IMR-90 (cell line): ENCODE measurements around the gene GALNT13.

Source experiments
- BHLHE40 ChIP-seq: fragments of 150-350 bp; IDR thresholded peaks from 2 replicates; pipeline ENCODE4 v1.6.1; 2016; ENCODE audit warnings: mild to moderate bottlenecking, low read depth, low read length
- CEBPB ChIP-seq: IDR thresholded peaks from 2 replicates; pipeline ENCODE4 v1.6.1; 2012; ENCODE audit warnings: low read depth, low read length, improper control_type of control experiment
- CTCF ChIP-seq: conservative IDR thresholded peaks from 2 replicates; pipeline ENCODE4 v1.5.1; 2012; ENCODE audit warnings: mild to moderate bottlenecking, low read depth, low read length, improper control_type of control experiment
- ELK1 ChIP-seq: fragments of 150-350 bp; IDR thresholded peaks from 2 replicates; pipeline ENCODE4 v1.6.1; 2016; ENCODE audit warnings: low read depth, mild to moderate bottlenecking, low read length, moderate library complexity, borderline replicate concordance
- MAFK ChIP-seq: IDR thresholded peaks from 2 replicates; pipeline ENCODE4 v1.6.1; 2012; ENCODE audit warnings: low read depth, low read length, improper control_type of control experiment
- MXI1 ChIP-seq: IDR thresholded peaks from 2 replicates; pipeline ENCODE4 v1.6.1; 2012; ENCODE audit warnings: low read depth, mild to moderate bottlenecking, low read length, moderate library complexity, borderline replicate concordance
- NFE2L2 ChIP-seq: fragments of 150-350 bp; IDR thresholded peaks from 2 replicates; pipeline ENCODE4 v1.6.1; 2016; ENCODE audit warnings: low read depth, mild to moderate bottlenecking, low read length
- POLR2A ChIP-seq: IDR thresholded peaks from 2 replicates; pipeline ENCODE4 v1.6.1; 2012; ENCODE audit warnings: mild to moderate bottlenecking, low read depth, low read length
- RAD21 ChIP-seq: IDR thresholded peaks from 2 replicates; pipeline ENCODE4 v1.6.1; 2012; ENCODE audit warnings: low read length, improper control_type of control experiment
- RCOR1 ChIP-seq: IDR thresholded peaks from 2 replicates; pipeline ENCODE4 v1.6.1; 2012; ENCODE audit warnings: mild to moderate bottlenecking, low read length, improper control_type of control experiment; ENCODE audit not compliant: insufficient replicate concordance
- SMC3 ChIP-seq: fragments of 150-350 bp; IDR thresholded peaks from 2 replicates; pipeline ENCODE4 v1.6.1; 2016; ENCODE audit warnings: low read depth, mild to moderate bottlenecking, antibody characterized with exemption, low read length, moderate library complexity
- TF ChIP-seq, protein P1 (sequence below): fragments of 150-350 bp; IDR thresholded peaks from 2 replicates; pipeline ENCODE4 v1.6.1; 2017; ENCODE audit warnings: mild to moderate bottlenecking, antibody characterized with exemption, low read length, low read depth

- TF ChIP-seq POLR2A (no peak), CTCF (no peak), SMC3 (no peak), RAD21 (no peak), BHLHE40 (no peak), NFE2L2 (no peak), CEBPB (no peak), MAFK (no peak), MXI1 (no peak), ELK1 (no peak), RCOR1 (no peak)
- TF ChIP-seq, protein P1, sequence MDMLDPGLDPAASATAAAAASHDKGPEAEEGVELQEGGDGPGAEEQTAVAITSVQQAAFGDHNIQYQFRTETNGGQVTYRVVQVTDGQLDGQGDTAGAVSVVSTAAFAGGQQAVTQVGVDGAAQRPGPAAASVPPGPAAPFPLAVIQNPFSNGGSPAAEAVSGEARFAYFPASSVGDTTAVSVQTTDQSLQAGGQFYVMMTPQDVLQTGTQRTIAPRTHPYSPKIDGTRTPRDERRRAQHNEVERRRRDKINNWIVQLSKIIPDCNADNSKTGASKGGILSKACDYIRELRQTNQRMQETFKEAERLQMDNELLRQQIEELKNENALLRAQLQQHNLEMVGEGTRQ = no peak
These were observed 554.3 kb downstream of the GALNT13 start for GRCh38 chr2:154425994-154426393.
